NCI-H2029 (cell line): ENCODE measurements around the gene GLRB.
"Not testable (repeated sequence)": the region's sequence is repeated elsewhere in the genome, so short reads cannot be mapped to it uniquely, and the experiment has no call there.

Source experiments
- DNase-seq: peaks from one replicate; lab custom pipeline; 2025; lab: John Stamatoyannopoulos, UW

GLRB gene

DNA sequence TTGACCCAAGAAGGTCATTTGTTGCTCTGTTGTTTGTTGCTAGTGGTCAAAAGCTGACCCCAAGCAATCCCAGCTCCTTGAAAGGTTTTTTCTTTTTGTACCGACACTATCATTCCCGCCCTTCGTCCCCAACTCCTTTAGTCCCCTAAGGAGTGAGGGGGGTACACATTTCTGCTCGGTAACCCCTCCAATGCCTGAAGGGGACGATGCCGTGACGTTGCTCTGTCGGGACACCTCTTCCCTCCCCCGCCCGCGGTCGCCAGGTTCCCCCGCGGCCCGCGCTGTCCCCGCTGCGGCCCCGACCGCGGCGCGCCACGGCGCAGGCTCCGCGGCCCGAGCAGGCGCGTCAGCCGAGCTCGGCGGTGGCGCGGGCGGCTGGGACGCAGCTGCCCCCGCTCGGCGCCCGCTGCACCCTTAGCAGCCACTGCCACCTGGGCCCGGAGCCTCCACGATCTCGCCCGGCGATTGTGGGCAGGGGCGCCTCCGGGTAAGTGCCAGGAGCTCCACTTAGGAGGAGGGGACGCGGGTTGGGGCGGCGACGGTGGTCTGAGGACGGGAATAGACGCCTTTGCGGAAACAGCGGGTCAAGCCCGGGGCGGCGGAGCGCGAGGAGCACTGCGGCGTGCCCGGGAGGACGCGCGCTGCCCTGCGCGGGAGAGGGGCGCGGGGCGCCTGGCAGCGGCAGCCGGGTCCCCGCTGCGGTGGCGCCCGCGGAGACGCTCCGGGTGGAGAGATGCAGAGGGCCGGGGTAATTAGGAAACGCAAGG, at the start of gene GLRB:
Gene GLRB, plus strand, starts transcription at position 340 of the 767 bp plus-strand sequence. CDS start 1,875 bp downstream, outside the sequence.
- no peak for DNase-seq

- DNase-seq, result no peak
These were observed 40.5 kb upstream of the GLRB start for GRCh38 chr4:157035471-157035870.

- DNase-seq, result no peak
These were observed 35.5 kb upstream of the GLRB start for GRCh38 chr4:157040405-157040804.

DNA sequence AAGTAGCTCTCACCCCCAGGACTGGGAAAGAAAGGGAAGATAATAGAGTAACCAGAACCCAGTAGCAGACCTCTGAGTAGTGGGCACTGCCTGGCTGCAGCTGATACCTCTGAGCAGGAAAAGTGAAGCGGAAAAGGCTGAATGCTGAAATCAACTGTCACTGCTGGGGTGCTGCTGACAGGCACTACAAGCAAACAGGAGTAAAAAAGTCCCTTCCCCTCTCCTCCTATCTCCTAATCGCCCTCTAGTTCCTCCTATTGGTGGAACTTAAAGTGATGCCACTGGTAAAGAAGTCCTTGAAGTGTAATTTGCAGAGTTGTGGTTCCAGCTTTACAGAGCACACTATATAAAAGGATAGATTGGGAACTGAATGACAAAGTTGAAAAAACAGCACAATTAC, 32.8 kb upstream of the GLRB start:
- DNase-seq, result no peak

GRCh38 chr4:157045507-157046127, 30.3 kb upstream of the GLRB start:
- DNase-seq, result peak; percentile 12

DNA sequence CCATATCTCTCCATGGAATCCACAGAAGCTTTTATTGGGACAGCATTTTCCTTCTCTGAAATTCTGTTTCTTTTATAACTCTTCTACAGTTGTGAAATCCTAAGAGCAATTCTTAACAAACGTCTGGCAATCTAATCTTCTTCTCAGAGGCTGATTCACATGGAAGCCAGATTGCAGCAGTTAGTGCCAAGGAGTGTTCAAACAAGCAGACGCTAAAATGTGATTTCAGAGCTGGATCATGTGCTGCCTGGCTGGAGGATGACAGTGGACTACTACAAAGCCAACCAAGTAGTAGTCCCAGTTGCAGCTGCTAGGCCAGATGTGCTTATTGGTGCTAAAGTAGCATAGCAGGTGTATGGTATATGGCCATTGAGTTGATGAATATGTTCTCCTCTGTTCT, 27.7 kb upstream of the GLRB start:
- DNase-seq, result no peak

DNA sequence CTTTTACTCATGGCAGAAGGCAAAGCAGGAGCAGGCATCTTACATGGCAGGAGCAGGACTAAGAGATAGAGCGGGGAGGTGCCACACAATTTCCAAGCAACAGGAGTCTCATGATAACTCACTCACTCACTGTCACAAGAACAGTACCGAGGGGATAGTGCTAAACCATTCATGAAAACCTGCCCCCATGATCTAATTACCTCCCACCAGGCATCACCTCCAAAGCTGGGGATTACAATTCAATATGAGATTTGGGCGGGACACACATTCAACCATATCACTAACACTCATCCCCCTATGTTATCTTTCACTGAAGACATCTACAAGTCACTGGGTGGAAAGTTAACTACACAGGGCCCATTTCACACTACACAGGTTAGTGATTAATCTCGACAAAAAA, 25.4 kb upstream of the GLRB start:
- no peak for DNase-seq

DNA sequence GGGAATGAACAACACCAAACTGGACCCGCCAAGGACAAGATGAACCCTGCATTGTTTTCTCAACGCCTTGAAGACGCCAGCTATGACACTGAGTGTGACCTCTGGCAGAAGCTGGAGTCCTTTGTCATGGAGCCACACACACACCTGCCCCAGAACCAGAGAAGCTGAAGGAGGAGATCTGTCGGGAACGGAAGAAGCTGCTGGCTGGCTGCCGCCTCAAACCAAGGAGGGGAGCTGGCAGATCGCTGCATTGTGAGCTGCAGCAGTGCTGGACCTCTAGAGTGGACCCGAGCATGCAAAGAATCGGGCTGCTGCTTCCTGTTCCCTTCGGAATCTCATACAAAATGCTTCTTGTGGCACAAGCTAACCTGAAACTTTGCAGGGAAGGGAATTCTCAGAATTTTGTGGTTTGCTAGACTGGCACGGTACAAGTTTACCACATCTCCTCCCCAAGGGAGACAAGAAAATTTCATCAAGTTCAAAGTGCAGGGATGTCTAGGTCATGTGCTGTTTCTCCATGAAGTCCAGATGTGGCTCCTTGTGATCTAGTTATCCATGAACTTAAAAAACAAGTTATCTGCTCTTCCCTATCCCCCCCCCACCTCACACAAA, 23.4 kb upstream of the GLRB start:
- no peak for DNase-seq

- DNase-seq, result no peak
These were observed 18.7 kb upstream of the GLRB start for GRCh38 chr4:157057218-157057617.

GRCh38 chr4:157058899-157059298, 17.1 kb upstream of the GLRB start:
- not testable (repeated sequence) for DNase-seq

DNA sequence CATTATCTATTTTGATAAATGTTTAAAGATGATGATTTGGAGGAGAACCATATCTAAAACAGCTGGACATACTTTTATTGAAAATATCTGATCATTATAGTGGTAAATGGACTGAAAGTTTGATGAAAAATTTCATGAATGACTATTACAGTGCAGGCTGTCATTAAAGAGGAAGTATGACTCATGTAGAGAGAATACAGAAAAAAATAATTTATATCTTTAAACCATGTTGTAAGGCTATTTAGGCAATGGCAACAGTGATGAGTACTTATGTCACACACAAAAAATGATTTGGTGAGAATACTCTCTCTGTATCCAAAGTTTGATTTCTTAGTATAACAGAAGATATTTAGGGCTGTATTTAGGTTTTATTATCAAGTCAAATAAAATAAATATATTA, 3.9 kb upstream of the GLRB start:
- DNase-seq, result no peak

DNA sequence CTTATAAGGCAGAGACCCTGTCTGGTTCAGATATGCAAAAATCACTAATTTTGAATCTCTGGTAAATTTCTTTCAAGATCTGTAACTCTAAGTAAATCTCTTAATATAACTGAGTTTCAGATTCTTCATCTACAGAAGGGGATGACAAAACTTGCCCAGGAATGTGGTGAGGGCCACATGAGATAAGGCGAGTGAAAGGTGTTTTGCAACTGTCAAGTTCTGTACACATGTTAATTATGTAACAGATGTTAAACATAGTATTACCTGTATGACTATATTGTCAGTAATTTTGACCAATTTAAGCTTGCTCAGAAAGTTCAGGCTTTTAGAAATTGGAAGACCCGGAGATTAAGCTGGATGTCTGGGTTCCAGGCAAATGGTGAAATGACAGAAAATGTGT, 549 bp upstream of the GLRB start:
- DNase-seq, result no peak

- DNase-seq, result peak; percentile 6
These were observed 613 bp downstream of the GLRB start for GRCh38 chr4:157076578-157076947.

DNA sequence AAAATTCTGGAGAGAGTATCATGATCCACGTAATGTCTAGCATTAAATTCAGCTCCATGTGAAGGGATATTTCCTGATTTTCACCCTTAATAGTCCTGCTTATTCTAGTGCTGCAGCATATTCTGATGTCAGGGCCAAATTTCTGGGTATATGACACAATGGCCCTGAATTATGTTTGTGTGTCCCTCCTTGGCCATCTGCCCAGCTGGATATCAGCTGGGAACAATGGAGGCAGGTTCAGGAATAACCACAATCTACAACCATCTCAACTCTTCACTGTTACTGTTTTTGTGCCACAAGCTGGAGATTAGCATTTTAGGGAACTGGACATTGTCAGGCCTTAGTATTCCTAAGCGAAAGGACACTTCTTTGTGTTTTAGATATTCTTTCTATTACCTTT, 3.5 kb downstream of the GLRB start:
- DNase-seq, result peak; percentile 20

GRCh38 chr4:157080605-157081004, 4.7 kb downstream of the GLRB start:
- no peak for DNase-seq

DNA sequence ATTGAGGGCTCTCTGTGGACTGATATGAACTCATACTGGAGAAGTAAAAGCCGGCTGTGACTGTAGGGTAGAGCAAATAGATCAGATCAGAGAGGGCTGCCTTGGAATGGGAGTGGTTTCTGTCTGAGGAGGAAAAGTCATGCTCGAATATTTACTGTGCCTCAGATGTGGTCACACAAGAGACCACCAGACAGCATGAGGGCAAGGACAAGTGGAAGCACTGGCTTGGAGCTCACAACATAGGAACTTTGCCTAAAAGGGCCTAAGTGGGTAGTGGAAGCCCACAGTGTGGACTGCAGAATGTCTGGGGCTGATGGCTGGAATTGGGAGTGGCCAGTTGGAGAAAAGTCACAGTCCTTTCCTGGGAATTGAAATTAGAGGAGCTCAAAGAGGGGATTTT, 19.8 kb downstream of the GLRB start:
- no peak for DNase-seq

- DNase-seq, result no peak
These were observed 20.5 kb downstream of the GLRB start for GRCh38 chr4:157096439-157096838.

GRCh38 chr4:157099506-157099905, 23.6 kb downstream of the GLRB start:
- DNase-seq, result no peak

DNA sequence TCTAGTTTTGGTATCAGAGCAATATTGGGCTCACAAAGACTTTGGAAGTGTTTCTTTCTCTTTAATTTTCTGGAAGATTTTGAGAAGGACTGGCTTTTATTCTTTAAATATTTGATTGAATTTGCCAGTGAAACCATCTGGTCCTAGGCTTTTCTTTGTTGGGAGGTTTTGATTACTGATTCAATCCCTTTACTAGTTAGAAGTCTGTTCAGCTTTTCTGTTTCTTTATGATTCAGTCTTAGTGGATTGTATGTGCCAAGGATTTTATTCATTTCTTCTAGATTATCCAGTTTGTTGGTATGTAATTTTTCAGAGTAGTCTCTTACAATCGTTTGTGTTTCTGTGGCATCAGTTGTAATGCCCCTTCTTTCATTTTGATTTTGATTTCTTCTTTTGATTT, 28.6 kb downstream of the GLRB start:
- no peak for DNase-seq

GRCh38 chr4:157114671-157115070, 38.7 kb downstream of the GLRB start:
- no peak for DNase-seq

- no peak for DNase-seq
These were observed 39.8 kb downstream of the GLRB start for GRCh38 chr4:157115613-157116335.

- DNase-seq, result no peak
These were observed 45.5 kb downstream of the GLRB start for GRCh38 chr4:157121401-157121800.

DNA sequence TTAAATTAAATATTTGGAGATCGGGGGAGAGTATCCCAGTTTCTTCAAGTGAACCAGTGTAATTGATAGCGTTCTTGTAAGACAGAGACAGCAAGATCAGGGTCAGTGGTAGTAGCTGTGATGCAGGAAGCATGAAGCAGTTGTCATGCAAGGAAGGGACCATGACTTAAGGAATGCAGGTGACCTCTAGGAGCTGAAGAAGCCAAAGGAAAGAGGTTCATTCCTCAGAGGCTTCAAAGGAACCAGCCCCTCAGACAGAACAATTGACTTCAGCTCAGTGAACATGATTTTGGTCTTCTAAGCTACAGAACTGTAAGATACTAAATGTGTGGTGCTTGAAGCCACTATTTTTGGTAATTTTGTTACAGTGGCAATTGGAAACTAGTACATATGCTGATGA, 51.6 kb downstream of the GLRB start:
- DNase-seq, result no peak
